CD14-positive monocyte (primary cell): ENCODE data around the gene FAAP100. TPM values are rescaled to one million over a fixed set of nuclear protein-coding genes. Genes with fewer than 3 reads are reported as not detected.
A peak's percentile ranks its signal among the peaks of the same experiment; 100 is the strongest.

Experiments
- DNase-seq, 3 donors: peaks; one replicate each; pipeline ENCODE4 v3.0.0-alpha.2; 2011 to 2022
- H2AFZ ChIP-seq: 2 replicates; pipeline ENCODE4 v1.6.0; 2012; ENCODE audit warnings: mild to moderate bottlenecking, low read depth, low read length, inconsistent platforms; ENCODE audit not compliant: insufficient read depth, poor library complexity, severe bottlenecking
- H3K27ac ChIP-seq, 2 donors: 1 replicate in 1 of 2; 2 replicates in 1 of 2; pipeline ENCODE4 v1.5.1; 2012 to 2013; ENCODE audit warnings: low read length in 2 of 2, control low read depth in 1 of 2, inconsistent platforms in 1 of 2, low read depth in 1 of 2, mild to moderate bottlenecking in 1 of 2
- H3K27me3 ChIP-seq, 2 donors: one replicate each; pipeline versions ENCODE4 v1.6.0 to v1.6.1; 2011 to 2013; ENCODE audit warnings: low read length in 2 of 2; ENCODE audit not compliant: control insufficient read depth in 2 of 2, insufficient read depth in 2 of 2
- H3K36me3 ChIP-seq, 2 donors: replicated peaks in 1 of 2; 1 replicate in 1 of 2; 2 replicates in 1 of 2; pipeline versions ENCODE4 v1.5.1 to v1.6.1; 2012 to 2013; ENCODE audit warnings: low read length in 2 of 2, control low read depth in 1 of 2, inconsistent platforms in 1 of 2, mild to moderate bottlenecking in 1 of 2; ENCODE audit not compliant: insufficient read depth in 2 of 2, control insufficient read depth in 1 of 2
- H3K4me1 ChIP-seq, 2 donors: 1 replicate in 1 of 2; 2 replicates in 1 of 2; pipeline versions ENCODE4 v1.5.1 to v1.6.1; 2012 to 2013; ENCODE audit warnings: low read length in 2 of 2, control low read depth in 1 of 2, inconsistent platforms in 1 of 2, mild to moderate bottlenecking in 1 of 2, moderate library complexity in 1 of 2; ENCODE audit not compliant: insufficient read depth in 2 of 2, control insufficient read depth in 1 of 2
- H3K4me2 ChIP-seq: replicated peaks from 2 replicates; pipeline ENCODE3; 2012; ENCODE audit warnings: low read length, moderate library complexity, mild to moderate bottlenecking; ENCODE audit not compliant: poor library complexity, severe bottlenecking; ENCODE audit errors: extremely low read depth
- H3K4me3 ChIP-seq, 3 experiments: fragments of 200-600 bp in 1 of 3; sonication (generic) in 1 of 3; replicated peaks in 1 of 3; 1 replicate in 2 of 3; 2 replicates in 1 of 3; pipeline ENCODE4 v1.5.1; 2011 to 2013; ENCODE audit warnings: low read length in 3 of 3, mild to moderate bottlenecking in 3 of 3, control low read depth in 2 of 3, low read depth in 2 of 3, inconsistent platforms in 1 of 3, moderate library complexity in 1 of 3
- H3K79me2 ChIP-seq: 2 replicates; pipeline ENCODE4 v1.6.0; 2012; ENCODE audit warnings: mild to moderate bottlenecking, control low read depth, inconsistent platforms, low read length, moderate library complexity; ENCODE audit not compliant: insufficient read depth
- H3K9ac ChIP-seq: 2 replicates; pipeline ENCODE4 v1.6.0; 2017; ENCODE audit warnings: low read length, mild to moderate bottlenecking; ENCODE audit not compliant: insufficient read depth, poor library complexity, severe bottlenecking
- H3K9me3 ChIP-seq, 2 donors: replicated peaks in 1 of 2; 1 replicate in 1 of 2; 2 replicates in 1 of 2; pipeline versions ENCODE4 v1.5.1 to v1.6.1; 2012 to 2013; ENCODE audit warnings: low read length in 2 of 2, control low read depth in 1 of 2; ENCODE audit not compliant: control insufficient read depth in 1 of 2, insufficient read depth in 1 of 2
- H4K20me1 ChIP-seq: 2 replicates; pipeline ENCODE4 v1.6.0; 2012; ENCODE audit warnings: mild to moderate bottlenecking, low read length, control low read depth, moderate library complexity; ENCODE audit not compliant: insufficient read depth
- H3K27ac Mint-ChIP-seq, 7 donors: one replicate each; pipeline ENCODE4 v1.8.0; 2020; ENCODE audit warnings: mild to moderate bottlenecking in 7 of 7, mixed read lengths in 7 of 7, moderate library complexity in 6 of 7, inconsistent platforms in 2 of 7
- H3K27me3 Mint-ChIP-seq, 3 donors: one replicate each; pipeline ENCODE4 v1.8.0; 2021 to 2022; ENCODE audit warnings: low read depth in 3 of 3, mild to moderate bottlenecking in 3 of 3, mixed read lengths in 3 of 3, moderate library complexity in 3 of 3, inconsistent platforms in 1 of 3
- H3K36me3 Mint-ChIP-seq, 2 donors: one replicate each; pipeline ENCODE4 v1.8.0; 2020; ENCODE audit warnings: mixed read lengths in 2 of 2, inconsistent platforms in 1 of 2, mild to moderate bottlenecking in 1 of 2
- H3K4me1 Mint-ChIP-seq: one replicate; pipeline ENCODE4 v1.8.0; 2020; ENCODE audit warnings: mild to moderate bottlenecking, mixed read lengths
- H3K4me3 Mint-ChIP-seq, 2 donors: one replicate each; pipeline ENCODE4 v1.8.0; 2020; ENCODE audit warnings: mild to moderate bottlenecking in 2 of 2, mixed read lengths in 2 of 2, moderate library complexity in 1 of 2
- H3K9me3 Mint-ChIP-seq, 7 donors: one replicate each; pipeline ENCODE4 v1.8.0; 2020 to 2022; ENCODE audit warnings: mixed read lengths in 7 of 7, mild to moderate bottlenecking in 6 of 7, moderate library complexity in 6 of 7, inconsistent platforms in 2 of 7
- CTCF ChIP-seq: fragments of 200-600 bp; IDR thresholded peaks from one replicate; pipeline ENCODE4 v1.8.0; 2022; ENCODE audit warnings: antibody characterized with exemption, mild to moderate bottlenecking
- WGBS: methylation state at CpG from one replicate; pipeline ENCODE4 v1.1.5; 2013; ENCODE audit warnings: missing lambda C conversion rate; ENCODE audit not compliant: insufficient coverage; 5-methylcytosine and 5-hydroxymethylcytosine counted together
- intact Hi-C, 2 donors: fragments of 100-400 bp; cut with micrococcal nuclease; formaldehyde crosslinking; loops; one replicate each; pipeline versions ENCODE4 v1.15.0 to v1.15.1; 2023
- polyA minus RNA-seq: library from RNA; depleted of rRNA, polyadenylated mRNA; stranded (reverse); fragments of >200 nt; gene quantifications from 2 replicates; pipeline ENCODE4 v1.2.3, GENCODE V29; 2012
- polyA plus RNA-seq, 3 donors: library from polyadenylated mRNA; depleted of rRNA in 1 of 3; unstranded in 2 of 3; stranded (reverse) in 1 of 3; fragments of 300-500 nt in 2 of 3; fragments of >200 nt in 1 of 3; fragmentation: Illumina TruSeq in 2 of 3; gene quantifications; 1 replicate in 2 of 3; 2 replicates in 1 of 3; pipeline ENCODE4 v1.2.3, GENCODE V29; 2012 to 2021
- total RNA-seq, 12 experiments: library from RNA in 1 of 12; stranded (reverse) in 1 of 12; fragments of 120-200 nt in 1 of 12; gene quantifications; one replicate each; pipeline ENCODE4 v1.2.4 and lab custom pipeline; 2013 to 2026; ENCODE audit warnings: mixed read lengths in 6 of 12, inconsistent platforms in 1 of 12

The FAAP100 gene, protein sequence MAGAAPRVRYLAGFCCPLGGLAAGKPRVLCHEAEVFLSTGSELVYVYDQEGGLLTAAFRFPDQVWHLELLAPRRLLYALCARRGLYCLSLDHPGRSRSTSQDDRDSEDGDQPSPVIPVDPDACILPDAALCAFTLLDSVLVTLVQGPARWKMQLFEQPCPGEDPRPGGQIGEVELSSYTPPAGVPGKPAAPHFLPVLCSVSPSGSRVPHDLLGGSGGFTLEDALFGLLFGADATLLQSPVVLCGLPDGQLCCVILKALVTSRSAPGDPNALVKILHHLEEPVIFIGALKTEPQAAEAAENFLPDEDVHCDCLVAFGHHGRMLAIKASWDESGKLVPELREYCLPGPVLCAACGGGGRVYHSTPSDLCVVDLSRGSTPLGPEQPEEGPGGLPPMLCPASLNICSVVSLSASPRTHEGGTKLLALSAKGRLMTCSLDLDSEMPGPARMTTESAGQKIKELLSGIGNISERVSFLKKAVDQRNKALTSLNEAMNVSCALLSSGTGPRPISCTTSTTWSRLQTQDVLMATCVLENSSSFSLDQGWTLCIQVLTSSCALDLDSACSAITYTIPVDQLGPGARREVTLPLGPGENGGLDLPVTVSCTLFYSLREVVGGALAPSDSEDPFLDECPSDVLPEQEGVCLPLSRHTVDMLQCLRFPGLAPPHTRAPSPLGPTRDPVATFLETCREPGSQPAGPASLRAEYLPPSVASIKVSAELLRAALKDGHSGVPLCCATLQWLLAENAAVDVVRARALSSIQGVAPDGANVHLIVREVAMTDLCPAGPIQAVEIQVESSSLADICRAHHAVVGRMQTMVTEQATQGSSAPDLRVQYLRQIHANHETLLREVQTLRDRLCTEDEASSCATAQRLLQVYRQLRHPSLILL
- total RNA-seq (2013) = 18.7 TPM
- polyA plus RNA-seq (10 to 100 TPM; 10.3 to 37.6 (median 13.9) TPM), polyA minus RNA-seq (20.4 and 22.1 TPM in 2 replicates), total RNA-seq (lab: John Stamatoyannopoulos, UW) (8.4 to 42.4 (median 27.3) reads per million in 11 experiments)

DNA sequence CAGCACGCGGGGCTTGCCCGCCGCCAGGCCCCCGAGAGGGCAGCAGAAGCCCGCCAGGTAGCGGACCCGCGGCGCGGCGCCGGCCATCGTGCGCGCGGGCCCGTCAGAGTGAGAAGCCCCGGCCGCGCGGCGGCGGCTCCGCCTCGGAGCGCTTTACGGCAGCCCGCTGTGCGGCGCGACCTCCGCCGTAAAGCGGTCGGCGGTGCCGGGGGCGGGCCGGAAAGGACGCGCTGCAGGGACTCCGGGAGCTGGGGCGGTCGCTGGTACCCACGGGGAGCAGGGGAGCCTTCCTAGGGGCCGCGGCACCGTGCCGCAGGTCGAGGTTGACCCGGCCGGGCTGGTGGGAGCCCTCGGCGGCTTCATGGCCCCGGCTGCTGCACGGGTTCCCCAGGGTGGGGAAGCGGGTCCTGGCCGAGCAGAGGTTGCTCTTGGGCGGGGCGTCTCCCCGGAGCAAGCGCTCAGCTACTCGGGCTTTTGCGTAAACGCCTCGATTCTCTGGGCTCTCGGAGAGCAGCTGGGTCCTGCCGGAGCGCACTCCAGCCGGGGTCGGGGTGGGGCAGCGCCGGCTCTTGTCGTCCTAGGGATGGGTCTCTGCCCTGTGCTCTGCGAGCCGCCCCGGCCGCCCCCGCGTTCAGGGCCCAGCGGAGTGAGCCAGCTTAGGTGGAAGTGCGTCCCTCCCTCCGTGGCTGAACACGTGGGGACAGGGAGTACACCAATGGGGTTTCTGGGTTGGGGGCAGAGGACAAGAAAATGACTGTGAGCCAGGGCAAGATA lies at the start of gene FAAP100:
FAAP100 (minus strand) TSS at position 110 of the 774 bp plus-strand sequence; CDS start at position 87, 23 bp downstream.
- H3K27me3 ChIP-seq = no peaks in the 10 kb centered on the region
- Mint-ChIP-seq H3K27ac (peak within 1 kb of the TSS; percentile 86 to 94 (median 93)), H3K9me3 (peaks cover 0 to 2% (median 0%) of the 10 kb centered on the region in 7 donors), H3K36me3 (peaks cover 31 to 58% of the 10 kb centered on the region in 2 donors), H3K4me1 (peaks cover 41% of the 10 kb centered on the region), H3K4me3 (peak within 1 kb of the TSS; percentile 87 to 91), H3K27me3 (peaks cover 0 to 1% (median 0%) of the 10 kb centered on the region in 3 donors)
- no peak for TF ChIP-seq CTCF
- peaks cover 63% of the 10 kb centered on the region for H3K79me2 ChIP-seq
- H3K4me3 ChIP-seq = peak within 1 kb of the TSS; percentile 79 to 93 (median 92)
- DNase-seq = peak; percentile 67 to 71 (median 70)
- peaks cover 34 to 49% of the 10 kb centered on the region in 2 donors for H3K4me1 ChIP-seq
- H2AFZ ChIP-seq = peak within 1 kb of the TSS; percentile 80
- peak within 1 kb of the TSS; percentile 94 for H3K4me2 ChIP-seq
- under 1% methylated on average over 78 of the region's 85 CpGs for WGBS
- H3K9ac ChIP-seq = peak within 1 kb of the TSS; percentile 81
- H3K36me3 ChIP-seq = peaks cover 40 to 47% of the 10 kb centered on the region in 2 donors
- H3K27ac ChIP-seq = peak within 1 kb of the TSS; percentile 71 to 83
- intact Hi-C loops = loop anchor here (2.0 to 5.0 kb wide), 3 partner anchors 34 to 48 kb away; partner anchors contain the start of gene ACTG1 (in 1 of the 2)
- H4K20me1 ChIP-seq = peaks cover 37% of the 10 kb centered on the region
- H3K9me3 ChIP-seq = no peaks in the 10 kb centered on the region
